ENCODE results near the gene SAP25. TPM values are rescaled to one million over a fixed set of nuclear protein-coding genes. Genes with fewer than 3 reads are reported as not detected.
"Not testable (repeated sequence)": the region's sequence is repeated elsewhere in the genome, so short reads cannot be mapped to it uniquely, and the experiment has no call there.

The SAP25 gene
- total RNA-seq, 1 donor from 2014 or later, result not detected

- no peak for DNase-seq (ENCODE audit: low spot score)
Measured at GRCh38 chr7:100575746-100576383, 2.2 kb upstream of the SAP25 start.

DNA sequence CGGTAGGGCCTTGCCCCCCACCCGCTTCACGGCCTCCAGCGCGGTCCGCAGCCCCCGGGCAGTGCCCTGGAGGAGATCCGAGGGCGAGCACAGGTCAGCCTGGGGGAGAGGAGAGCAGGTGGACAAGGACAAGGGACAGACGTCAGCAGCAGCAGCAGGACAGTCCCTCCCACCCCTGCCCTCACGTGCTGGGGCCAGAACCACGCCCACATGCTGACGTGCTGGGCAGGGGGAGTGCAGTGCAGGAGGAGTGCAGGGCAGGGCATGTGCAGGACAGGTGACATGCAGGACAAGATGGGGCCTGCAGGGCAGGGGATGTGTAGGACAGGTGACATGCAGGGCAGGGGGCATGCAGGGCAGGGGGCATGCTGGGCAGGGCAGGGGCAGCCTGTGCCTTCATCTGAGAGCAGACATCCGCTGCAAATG lies 1.5 kb upstream of the SAP25 start:
- DNase-seq (ENCODE audit: low spot score), result no peak

- no peak for DNase-seq (ENCODE audit: low spot score)
Measured at GRCh38 chr7:100574362-100575205, 884 bp upstream of the SAP25 start.

DNA sequence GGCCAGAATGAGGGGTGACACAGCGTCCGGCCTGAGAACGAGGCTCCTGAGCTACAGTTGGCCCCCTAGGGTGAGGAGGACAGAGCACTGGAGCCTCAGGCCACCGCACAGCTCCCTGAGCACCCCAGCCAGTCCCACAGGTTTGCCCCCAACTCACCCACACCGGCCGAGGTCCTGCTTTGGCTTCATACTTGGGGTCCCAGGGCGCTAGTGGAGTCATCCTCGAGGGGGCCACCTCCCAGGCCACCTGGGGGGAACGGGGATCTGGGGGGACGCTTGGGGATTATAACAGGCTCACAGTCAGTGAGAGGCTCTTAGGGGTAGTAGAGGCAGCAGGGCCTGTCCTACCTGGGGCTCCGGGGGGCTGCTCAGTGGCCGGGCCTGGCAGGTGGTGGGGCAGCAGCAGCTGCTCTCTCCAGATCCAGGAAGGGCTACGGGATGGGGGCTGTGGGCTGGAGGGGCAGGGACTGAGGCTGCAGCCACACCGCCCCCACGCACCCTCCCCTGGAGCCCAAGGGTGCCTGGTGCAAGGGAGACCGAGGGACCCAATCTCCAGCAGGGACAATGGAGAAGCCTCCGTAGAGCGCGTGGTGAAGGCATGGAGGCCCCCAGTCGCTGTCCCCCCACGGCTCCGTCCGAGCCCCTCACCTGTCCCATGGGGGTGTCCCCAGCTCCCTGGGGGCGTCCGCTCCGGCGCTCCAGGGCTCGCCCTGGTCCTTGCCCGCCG lies 588 bp downstream of the SAP25 start:
- DNase-seq (ENCODE audit: low spot score), result no peak

DNA sequence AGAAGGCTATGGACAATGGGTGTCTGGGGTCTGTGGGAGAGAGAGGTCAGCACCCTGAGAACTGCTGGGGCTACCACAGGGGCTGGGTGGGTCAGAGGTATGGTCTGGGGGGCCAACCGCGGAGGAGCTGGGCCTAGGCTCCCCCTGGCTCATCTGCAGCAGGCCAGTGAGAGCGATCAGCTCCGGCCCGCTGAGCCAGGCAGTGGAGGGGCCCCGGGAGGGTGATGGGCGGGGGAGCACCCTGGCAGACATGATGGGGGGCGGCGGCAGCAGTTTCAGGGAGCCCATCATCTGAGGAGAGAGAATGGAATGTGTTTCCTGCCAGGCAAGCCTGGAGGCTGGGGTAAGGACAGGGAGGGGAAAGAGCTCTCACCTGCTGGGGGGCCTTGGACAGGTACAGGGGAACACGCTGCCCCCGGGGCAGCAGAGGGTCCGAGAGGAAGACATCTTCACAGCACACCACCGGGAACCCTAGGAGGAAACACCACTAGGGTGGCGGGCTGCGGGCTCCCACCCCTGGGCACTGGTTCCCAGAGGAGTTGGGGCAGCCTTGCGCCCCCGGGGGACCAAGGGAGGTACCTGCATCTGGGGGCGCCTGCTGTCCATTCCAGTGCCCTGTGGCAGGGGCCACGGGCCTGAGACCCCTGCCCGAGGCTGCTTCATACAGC lies 1.3 kb downstream of the SAP25 start:
- DNase-seq (ENCODE audit: low spot score), result peak; percentile 33

DNA sequence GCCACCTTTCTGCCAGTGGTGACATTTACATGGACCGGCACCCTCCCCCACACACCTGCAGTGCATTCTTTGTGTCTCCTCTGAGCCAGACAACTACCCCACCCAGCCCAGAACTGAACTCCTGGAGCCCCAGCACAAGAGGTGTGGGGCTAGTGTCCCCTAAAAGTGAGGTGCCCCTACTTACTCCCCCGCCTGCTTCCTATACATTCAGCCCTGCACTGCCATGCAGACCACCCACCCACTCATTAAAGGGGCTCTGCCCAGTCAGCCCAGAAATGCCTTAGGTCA lies 1.9 kb downstream of the SAP25 start:
- no peak for DNase-seq (ENCODE audit: low spot score)

DNA sequence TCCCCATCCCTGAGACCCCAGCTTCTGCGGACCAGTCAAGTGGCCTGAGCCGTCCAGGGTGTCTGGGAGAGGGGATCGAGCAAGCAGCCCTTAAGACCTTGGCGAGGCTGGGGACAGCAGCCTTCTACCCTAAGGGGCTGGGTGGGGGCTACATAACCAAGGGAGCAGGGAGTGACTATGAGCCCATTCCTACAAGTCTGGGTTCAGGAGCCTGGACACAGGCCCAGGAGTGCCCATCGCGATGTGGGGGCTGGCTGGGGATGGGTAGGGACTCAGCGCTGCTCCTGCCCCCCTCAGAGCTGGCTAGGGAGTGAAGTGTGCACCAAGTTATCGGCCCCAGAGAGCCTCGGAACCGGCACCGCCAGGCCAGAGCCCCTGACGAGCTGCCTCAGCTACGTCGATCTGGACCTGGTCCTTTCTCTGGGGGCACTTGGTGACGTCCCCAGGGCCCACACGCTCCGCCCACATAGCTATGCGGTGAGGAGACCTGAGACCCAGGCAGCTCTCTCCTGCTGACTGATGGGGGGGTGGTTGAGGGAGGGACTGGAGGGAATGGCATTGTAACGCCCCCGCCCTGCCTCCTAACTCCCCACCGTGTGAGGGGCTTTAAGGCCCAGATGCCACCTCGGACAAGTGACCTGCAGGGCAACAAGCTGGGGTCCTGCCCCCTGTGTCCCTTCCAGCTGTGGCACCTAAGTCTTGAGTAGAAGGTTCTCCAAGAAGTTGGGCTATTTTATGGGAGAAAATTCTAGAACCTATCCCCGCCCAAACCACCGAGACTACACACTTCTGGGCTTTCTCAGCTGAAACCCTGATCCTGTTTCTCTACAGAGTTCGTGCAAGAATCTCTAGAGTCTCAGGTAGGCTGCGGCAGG lies 2.5 kb downstream of the SAP25 start:
- DNase-seq (ENCODE audit: low spot score), result peak; percentile 39

DNA sequence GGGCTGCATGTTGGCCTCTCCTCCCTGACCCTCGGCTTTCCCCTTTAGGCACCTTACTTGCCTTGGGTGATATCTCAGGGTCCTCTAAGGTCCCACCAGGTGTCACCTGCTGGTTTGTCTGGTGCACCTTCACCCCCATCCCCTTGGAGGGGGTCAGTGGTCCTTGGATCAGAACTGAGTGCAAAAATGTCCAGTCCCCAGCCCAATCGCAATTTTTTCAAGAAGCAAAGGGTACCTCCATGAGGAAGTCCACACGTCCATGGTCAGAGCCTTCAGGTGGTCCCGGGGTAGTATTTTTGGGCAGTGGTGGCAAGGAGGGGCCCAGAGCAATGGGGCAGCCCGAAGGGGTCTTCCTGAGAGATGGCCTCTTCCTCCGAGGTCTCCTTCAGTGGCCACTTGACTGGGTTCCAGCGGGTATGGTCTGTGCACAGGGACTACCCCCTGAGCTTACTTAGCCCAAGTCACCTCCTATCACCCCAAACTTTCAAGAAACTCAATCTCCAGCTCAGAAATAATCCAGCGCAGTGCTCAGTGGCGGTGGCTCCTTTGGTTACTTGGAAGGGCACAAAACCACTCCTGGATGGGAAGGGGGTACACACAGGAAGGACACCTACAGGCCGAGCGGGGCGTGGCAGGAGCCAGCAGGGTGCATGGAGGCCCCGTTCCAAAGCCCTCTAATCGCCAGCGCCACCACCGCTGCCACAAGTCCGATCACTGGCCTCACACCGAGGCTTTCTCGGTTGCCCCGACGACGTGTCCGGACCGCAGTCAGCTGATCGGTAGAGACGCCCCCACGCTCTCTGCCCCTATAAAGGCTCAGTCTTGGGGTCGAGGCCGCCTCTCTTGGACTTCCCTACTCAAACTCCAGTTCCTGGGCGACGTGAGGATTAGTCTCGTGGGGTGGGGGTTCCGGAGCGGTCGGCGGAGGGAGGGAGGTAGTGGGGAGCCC lies 4.5 kb downstream of the SAP25 start:
- DNase-seq (ENCODE audit: low spot score), result peak; percentile 31

GRCh38 chr7:100568176-100568895 lies 5.4 kb downstream of the SAP25 start:
- no peak for DNase-seq (ENCODE audit: low spot score)

- no peak for DNase-seq (ENCODE audit: low spot score)
Measured at GRCh38 chr7:100567751-100568175, 5.9 kb downstream of the SAP25 start.

- DNase-seq (ENCODE audit: low spot score), result no peak
Measured at GRCh38 chr7:100567031-100567730, 6.5 kb downstream of the SAP25 start.

- no peak for DNase-seq (ENCODE audit: low spot score)
Measured at GRCh38 chr7:100566018-100566531, 7.6 kb downstream of the SAP25 start.

GRCh38 chr7:100565133-100565571 lies 8.5 kb downstream of the SAP25 start:
- no peak for DNase-seq (ENCODE audit: low spot score)

DNA sequence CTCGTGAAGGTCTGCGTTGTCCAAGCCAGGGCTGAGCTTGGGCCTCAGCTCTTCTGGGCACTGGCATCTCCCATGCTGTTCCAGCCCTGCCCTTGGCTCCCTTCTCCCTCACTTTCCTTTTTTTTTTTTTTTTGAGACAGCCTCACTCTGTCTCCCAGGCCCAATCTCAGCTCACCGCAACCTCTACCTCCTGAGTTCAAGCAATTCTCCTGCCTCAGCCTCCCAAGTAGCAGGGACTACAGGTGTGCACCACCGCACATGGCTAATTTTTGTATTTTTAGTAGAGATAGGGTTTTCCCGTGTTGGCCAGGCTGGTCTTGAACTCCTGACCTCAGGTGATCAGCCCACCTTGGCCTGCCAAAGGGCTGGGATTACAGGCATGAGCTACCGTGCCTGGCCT lies 9.3 kb downstream of the SAP25 start:
- DNase-seq (ENCODE audit: low spot score), result not testable (repeated sequence)

DNA sequence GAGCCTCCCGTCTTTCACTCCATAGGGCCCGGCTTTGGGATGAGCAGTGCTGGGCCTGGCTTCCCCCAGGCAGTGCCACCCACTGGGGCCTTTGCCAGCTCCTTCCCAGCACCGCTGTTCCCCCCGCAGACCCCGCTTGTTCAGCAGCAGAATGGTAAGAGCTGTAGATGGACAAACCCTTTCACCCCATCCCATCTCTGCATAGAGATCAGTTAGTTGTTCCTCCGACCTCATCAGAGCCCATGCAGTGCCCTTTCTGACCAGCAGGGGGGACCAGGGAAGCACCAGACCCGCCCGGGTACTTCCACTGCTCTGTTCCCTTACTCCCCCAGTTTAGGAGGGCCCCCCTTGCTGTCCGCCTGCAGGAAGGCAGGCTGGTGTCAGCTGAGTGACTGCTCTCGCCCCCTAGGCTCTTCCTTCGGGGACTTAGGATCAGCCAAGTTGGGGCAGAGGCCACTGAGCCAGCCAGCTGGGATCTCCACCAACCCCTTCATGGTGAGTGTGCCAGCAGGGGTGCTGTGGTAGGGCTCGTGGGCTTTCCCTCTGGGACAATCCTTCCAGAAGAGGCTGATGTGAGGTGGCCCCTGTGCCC lies 9.8 kb downstream of the SAP25 start:
- peak; percentile 68 for DNase-seq (ENCODE audit: low spot score)

GRCh38 chr7:100563100-100563564 lies 10.6 kb downstream of the SAP25 start:
- no peak for DNase-seq (ENCODE audit: low spot score)

GRCh38 chr7:100562195-100563099 lies 11.3 kb downstream of the SAP25 start:
- DNase-seq (ENCODE audit: low spot score), result no peak

Data from umbilical cord (tissue), 2 donors.